GM18499 (cell line): Measurements from ENCODE around the gene GXYLT2.

Experiments used
- ATAC-seq: cut with Tn5 transposase; IDR thresholded peaks from one replicate; pipeline ENCODE4 v1.9.1; 2021; ENCODE audit warnings: moderate number of reproducible peaks; ENCODE audit not compliant: insufficient read depth, unreplicated experiment

GXYLT2 gene

GRCh38 chr3:72968266-72968664, 80.4 kb downstream of the GXYLT2 start:
- ATAC-seq: no peak

DNA sequence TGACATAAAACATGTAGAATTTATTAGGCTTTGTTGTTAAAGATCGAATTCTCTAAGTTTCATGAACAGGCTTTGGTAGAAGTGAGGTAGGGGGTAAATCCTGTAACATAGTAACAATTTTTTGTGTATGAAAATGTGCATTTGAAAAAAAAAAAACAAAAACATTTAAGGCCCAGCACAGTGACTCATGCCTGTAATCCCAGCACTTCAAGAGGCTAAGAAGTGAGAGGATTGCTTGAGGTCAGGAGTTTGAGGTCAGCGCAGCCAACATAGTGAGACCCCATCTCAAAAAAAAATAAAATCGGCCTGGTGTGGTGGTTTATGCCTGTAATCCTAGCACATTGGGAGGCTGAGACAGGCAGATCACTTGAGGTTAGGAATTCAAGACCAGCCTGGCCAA, 81.9 kb downstream of the GXYLT2 start:
- ATAC-seq: no peak

- ATAC-seq: no peak
Measured at GRCh38 chr3:72970942-72971341, 83.1 kb downstream of the GXYLT2 start.

DNA sequence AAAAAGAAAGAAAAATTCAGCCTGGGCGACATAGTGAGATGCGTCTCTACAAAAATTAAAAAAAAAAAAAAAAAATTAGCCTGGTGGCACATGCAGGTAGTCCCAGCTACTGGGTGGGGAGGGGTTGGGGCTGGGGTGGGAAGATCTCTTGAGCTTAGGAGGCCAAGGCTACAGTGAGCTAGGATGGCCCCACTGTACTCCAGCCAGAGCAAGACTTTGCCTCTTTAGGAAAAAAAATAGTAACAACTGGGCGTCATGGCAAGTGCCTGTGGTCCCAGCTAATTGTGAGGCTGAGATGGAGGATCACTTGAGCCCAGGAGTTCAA, 84.8 kb downstream of the GXYLT2 start:
- no peak for ATAC-seq

GRCh38 chr3:72973031-72973723, 85.3 kb downstream of the GXYLT2 start:
- ATAC-seq: no peak

DNA sequence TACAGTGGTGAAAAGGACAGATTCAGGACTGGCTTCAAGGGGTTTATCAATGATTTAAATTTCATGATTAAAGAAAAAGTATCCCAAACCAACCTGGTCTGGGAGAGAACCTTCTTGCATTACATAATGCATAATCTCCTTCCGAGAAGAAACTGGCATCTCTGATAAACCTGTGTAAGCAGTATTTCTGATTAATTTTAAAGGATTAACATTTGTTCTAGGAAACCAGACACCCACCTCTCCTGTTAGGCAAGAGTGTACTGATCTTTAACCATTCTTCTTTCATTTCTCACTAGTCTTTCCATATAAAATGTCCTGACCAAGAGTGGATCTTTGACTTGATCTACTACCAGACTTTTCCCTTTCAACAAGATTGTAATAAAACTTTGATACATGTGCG, 85.9 kb downstream of the GXYLT2 start:
- ATAC-seq: no peak

- ATAC-seq: no peak
Measured at GRCh38 chr3:72974956-72975355, 87.1 kb downstream of the GXYLT2 start.

DNA sequence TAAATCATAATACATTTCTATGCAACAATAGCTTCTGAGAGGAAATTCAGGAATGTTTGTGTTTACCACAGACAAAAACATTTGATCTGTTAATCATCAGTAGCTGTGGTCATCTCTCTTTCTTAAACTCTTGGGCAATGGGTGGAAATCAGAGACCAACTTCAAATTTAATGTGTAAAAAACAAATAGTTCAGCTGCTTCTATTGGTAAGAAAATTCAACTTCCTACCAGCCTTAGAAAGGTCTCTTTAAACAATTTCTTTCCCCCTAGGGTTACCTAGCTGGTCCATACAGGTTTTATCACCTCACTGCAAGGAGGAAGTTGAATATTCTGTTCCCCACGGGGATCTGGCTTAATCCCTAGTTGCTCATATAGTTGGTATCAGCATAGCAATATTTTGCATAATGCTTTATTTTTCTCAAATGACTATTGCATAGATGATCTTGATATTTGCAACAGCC, 88.5 kb downstream of the GXYLT2 start:
- no peak for ATAC-seq

DNA sequence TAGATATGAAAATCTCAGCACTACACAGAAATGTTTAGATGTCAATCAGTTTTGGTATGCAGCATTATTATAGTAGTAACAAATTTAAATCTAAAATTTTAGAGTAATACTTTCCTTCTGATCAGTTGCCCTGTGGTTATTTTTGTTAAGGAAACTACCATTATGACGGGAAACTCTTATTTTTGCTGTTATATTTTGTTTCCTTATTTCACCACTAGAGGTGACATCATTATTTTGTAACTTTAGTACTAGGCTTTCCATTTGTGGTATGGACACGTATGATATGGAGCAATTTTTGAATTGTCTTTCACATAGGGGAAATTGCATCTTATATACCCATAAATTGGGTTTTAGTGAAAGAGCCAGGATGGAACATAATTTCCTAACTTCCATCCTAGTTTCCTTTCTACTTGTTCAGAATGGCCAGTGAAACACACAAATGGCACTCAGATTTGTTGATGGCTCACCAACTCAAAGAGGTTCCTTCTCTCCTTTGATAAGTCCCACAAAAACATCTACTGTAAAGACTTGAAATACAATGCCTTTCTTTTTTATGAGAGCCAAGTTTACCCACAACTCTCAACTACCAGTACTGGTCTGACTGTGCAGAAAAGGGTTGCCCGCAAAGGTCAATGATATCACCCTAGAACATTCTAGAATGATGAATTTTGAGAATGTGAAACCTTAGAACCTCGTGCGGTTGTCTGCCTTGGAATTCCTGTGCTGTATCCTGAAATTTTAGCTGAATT, 89.4 kb downstream of the GXYLT2 start:
- ATAC-seq: no peak

DNA sequence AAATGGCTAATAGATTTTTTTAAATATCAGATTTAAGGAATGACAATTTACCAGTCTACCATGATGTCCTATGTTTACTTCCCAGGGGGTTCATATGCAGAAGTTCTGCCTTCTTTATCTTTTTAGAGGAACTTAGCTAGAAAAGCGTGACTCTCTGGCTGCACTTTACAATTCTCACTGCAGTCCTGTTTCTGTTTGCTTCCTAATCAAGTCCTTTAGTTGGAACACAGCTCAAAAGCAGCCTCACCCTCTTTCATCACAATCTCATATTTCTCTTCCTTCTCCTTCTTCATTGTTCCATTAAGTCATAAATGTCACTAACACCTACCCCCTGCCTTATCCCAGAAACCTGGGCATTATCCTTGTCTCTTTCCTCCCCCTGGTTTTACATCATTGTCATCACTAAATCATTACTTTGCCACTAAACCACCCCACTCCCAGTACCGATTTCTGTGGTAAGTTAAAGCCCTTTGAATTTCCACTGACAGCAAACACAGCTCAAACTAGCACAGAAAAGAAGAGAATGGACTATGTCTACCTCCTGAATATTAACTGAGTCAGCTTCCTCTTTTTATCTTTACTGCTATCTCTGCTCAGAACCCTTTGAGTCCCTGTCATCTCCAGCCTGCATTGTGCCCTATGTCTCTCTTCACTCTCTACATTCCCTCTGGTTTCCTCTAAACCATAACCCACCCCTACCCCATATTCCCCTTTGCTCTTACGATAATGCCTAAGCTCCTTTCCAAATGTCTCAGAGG, 94.9 kb downstream of the GXYLT2 start:
- ATAC-seq: no peak

- no peak for ATAC-seq
Measured at GRCh38 chr3:72985576-72985975, 97.7 kb downstream of the GXYLT2 start.

DNA sequence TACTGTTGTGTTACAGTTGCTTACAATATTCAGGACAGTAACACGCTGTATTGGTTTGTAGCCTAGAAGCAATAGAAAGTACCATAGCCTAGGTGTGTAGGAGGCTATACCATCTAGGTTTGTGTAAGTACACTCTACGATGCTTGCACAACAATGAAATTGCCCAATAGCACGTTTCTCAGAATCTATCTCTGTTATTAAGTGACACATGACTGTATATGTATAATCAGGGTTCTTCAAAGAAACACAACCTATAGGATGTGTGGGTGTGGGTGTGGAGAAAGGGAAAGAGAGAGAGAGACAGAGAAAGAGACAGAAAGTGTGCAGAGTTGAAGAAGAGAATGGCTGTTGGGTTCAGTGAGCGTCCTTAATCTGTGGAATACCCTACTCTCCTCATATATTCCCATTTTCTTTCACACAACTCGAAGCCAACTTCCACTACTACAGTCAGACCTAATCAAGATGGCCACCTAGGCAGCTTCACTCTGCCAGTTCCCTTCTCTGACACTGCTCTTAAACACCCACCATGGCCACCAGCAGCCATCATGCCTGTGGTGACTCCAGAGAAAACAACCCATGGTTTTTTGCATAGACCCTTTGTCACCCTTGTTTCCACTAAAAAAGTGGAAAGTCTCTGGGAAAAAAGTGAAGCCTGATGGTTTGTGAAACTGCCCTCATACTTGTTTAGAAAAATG, 103.0 kb downstream of the GXYLT2 start:
- no peak for ATAC-seq

- ATAC-seq: no peak
Measured at GRCh38 chr3:72991522-72991921, 103.7 kb downstream of the GXYLT2 start.

DNA sequence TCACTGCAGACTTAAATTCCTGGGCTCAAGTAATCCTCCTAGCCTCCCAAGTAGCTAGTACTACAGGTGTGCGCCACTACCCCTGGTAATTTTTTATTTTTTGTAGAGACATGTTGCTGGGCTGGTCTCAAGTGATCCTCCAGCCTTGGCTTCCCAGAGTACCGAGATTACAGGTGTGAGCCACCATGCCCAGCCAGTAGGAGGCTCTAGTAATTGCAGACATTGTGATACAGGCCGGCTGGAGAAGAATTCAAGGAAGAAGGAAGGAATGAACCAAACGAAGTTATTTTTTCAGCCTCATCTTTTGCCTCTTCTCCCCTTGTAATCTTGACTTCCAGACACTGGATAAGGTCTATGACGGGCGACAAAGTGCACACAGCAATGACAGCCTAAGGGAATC, 105.5 kb downstream of the GXYLT2 start:
- no peak for ATAC-seq

- no peak for ATAC-seq
Measured at GRCh38 chr3:72995337-72995736, 107.5 kb downstream of the GXYLT2 start.

DNA sequence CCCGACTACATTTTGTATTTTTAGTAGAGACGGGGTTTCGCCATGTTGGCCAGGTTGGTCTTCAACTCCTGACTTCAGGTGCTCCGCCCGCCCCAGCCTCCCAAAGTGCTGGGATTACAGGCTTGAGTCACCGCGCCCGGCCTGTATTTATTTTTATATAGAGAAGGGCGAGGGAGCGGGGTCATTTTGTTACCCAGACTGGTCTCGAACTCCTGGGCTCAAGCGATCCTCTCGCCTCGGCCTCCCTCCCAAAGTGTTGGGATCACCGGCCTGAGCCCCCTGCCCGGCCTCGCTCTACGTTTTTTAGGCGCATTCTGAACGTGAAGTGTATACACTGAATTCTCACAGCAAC, 108.3 kb downstream of the GXYLT2 start:
- no peak for ATAC-seq

GRCh38 chr3:72996473-72997333, 108.9 kb downstream of the GXYLT2 start, which contains the start of gene PPP4R2:
Gene PPP4R2, plus strand, starts transcription at chr3:72996811. Its CDS starts 227 bp downstream, at chr3:72997038.
- ATAC-seq: peak; percentile 58

GRCh38 chr3:72997421-72997961, 109.6 kb downstream of the GXYLT2 start:
- no peak for ATAC-seq

GRCh38 chr3:72998466-72998865, 110.6 kb downstream of the GXYLT2 start:
- ATAC-seq: no peak

- ATAC-seq: no peak
Measured at GRCh38 chr3:72999951-73000350, 112.1 kb downstream of the GXYLT2 start.
